IMR-90 (cell line): ENCODE measurements around the gene DLL4. TPM values are rescaled to one million over a fixed set of nuclear protein-coding genes. Genes with fewer than 3 reads are reported as not detected.

Experiments used
- ATAC-seq: fragments of 200-7000 bp; cut with Tn5 transposase; 2 replicates; pipeline ENCODE4 v1.9.1; 2020; ENCODE audit warnings: low read depth, mild to moderate bottlenecking, moderate library complexity
- BruUV-seq: library from RNA; stranded (reverse); fragments of 400-500 nt; replicated peaks from 2 replicates; lab custom pipeline; 2021; lab: Mats Ljungman, UMichigan
- CTCF ChIA-PET: fragments of 300-600 bp; formaldehyde crosslinking; extraction: SDS; loops from one replicate; lab custom pipeline; 2021; ENCODE audit warnings: antibody characterized with exemption; lab: Yijun Ruan, JAX
- POLR2A ChIA-PET: fragments of 300-600 bp; sonication (Branson Sonifier 250); formaldehyde crosslinking; loops from one replicate; lab custom pipeline; 2022; ENCODE audit warnings: antibody characterized with exemption; ENCODE audit not compliant: unreplicated experiment; lab: Charles Lee
- DNase-seq: peaks from one replicate; pipeline ENCODE4 v3.0.0; 2013
- H2AFZ ChIP-seq: replicated peaks from 2 replicates; pipeline ENCODE3; 2013; ENCODE audit warnings: low read length, mild to moderate bottlenecking; ENCODE audit not compliant: poor library complexity
- H2AK5ac ChIP-seq: 2 replicates; pipeline ENCODE4 v1.6.1; 2013; ENCODE audit warnings: low read depth, low read length, inconsistent platforms
- H2AK9ac ChIP-seq: replicated peaks from 2 replicates; pipeline ENCODE3; 2013; ENCODE audit warnings: mild to moderate bottlenecking, low read depth, low read length, moderate library complexity; ENCODE audit not compliant: poor library complexity
- H2BK120ac ChIP-seq: 2 replicates; pipeline ENCODE4 v1.6.1; 2013; ENCODE audit warnings: low read depth, low read length, inconsistent platforms
- H2BK15ac ChIP-seq: 3 replicates; pipeline ENCODE4 v1.6.1; 2013; ENCODE audit warnings: low read depth, low read length, inconsistent platforms
- H2BK20ac ChIP-seq: 2 replicates; pipeline ENCODE4 v1.6.1; 2013; ENCODE audit warnings: low read depth, mild to moderate bottlenecking, inconsistent platforms, low read length, moderate library complexity
- H2BK5ac ChIP-seq: 2 replicates; pipeline ENCODE4 v1.6.1; 2013; ENCODE audit warnings: mild to moderate bottlenecking, low read depth, low read length, inconsistent platforms; ENCODE audit not compliant: poor library complexity, severe bottlenecking
- H3K14ac ChIP-seq: replicated peaks from 2 replicates; pipeline ENCODE4 v1.6.1; 2013; ENCODE audit warnings: low read depth, low read length, inconsistent platforms
- H3K18ac ChIP-seq: 2 replicates; pipeline ENCODE4 v1.6.1; 2013; ENCODE audit warnings: low read depth, low read length, control low read depth
- H3K23ac ChIP-seq: 2 replicates; pipeline ENCODE4 v1.6.1; 2013; ENCODE audit warnings: low read depth, low read length, inconsistent platforms
- H3K27ac ChIP-seq: 2 replicates; pipeline ENCODE4 v1.5.1; 2013; ENCODE audit warnings: mild to moderate bottlenecking, control low read depth, low read length; ENCODE audit not compliant: insufficient read depth
- H3K27me3 ChIP-seq: 2 replicates; pipeline ENCODE4 v1.6.1; 2013; ENCODE audit warnings: low read length; ENCODE audit not compliant: control insufficient read depth, insufficient read depth
- H3K36me3 ChIP-seq: 2 replicates; pipeline ENCODE4 v1.6.1; 2013; ENCODE audit warnings: low read length, mixed read lengths; ENCODE audit not compliant: control insufficient read depth, insufficient read depth
- H3K4ac ChIP-seq: 2 replicates; pipeline ENCODE4 v1.6.1; 2013; ENCODE audit warnings: low read depth, low read length, inconsistent platforms
- H3K4me1 ChIP-seq: 2 replicates; pipeline ENCODE4 v1.6.1; 2013; ENCODE audit warnings: low read length, mixed read lengths; ENCODE audit not compliant: control insufficient read depth, insufficient read depth
- H3K4me2 ChIP-seq: 2 replicates; pipeline ENCODE4 v1.6.1; 2013; ENCODE audit warnings: low read depth, mild to moderate bottlenecking, control low read depth, low read length, moderate library complexity
- H3K4me3 ChIP-seq: 2 replicates; pipeline ENCODE4 v1.5.1; 2013; ENCODE audit warnings: low read depth, mild to moderate bottlenecking, control low read depth, low read length, moderate library complexity; ENCODE audit not compliant: insufficient read depth
- H3K56ac ChIP-seq: 2 replicates; pipeline ENCODE4 v1.6.1; 2013; ENCODE audit warnings: low read length, inconsistent platforms; ENCODE audit not compliant: insufficient read depth; ENCODE audit errors: extremely low read depth
- H3K79me1 ChIP-seq, 2 experiments: 2 replicates each; pipeline ENCODE4 v1.6.1; 2013; ENCODE audit warnings: low read length in 2 of 2, inconsistent platforms in 1 of 2, low read depth in 1 of 2
- H3K9ac ChIP-seq: 2 replicates; pipeline ENCODE4 v1.6.1; 2013; ENCODE audit warnings: low read depth, low read length, control low read depth
- H3K9me1 ChIP-seq: 2 replicates; pipeline ENCODE4 v1.6.1; 2013; ENCODE audit warnings: low read length, inconsistent platforms; ENCODE audit not compliant: insufficient read depth
- H3K9me3 ChIP-seq: 2 replicates; pipeline ENCODE4 v1.6.1; 2013; ENCODE audit warnings: low read length; ENCODE audit not compliant: control insufficient read depth, insufficient read depth
- H4K20me1 ChIP-seq: 2 replicates; pipeline ENCODE4 v1.6.1; 2013; ENCODE audit warnings: low read length, inconsistent platforms; ENCODE audit not compliant: insufficient read depth
- H4K5ac ChIP-seq: 2 replicates; pipeline ENCODE4 v1.6.1; 2013; ENCODE audit warnings: mild to moderate bottlenecking, low read depth, low read length, control low read depth
- H4K8ac ChIP-seq, 2 experiments: 2 replicates each; pipeline ENCODE4 v1.6.1; 2013; ENCODE audit warnings: low read depth in 2 of 2, low read length in 2 of 2, control low read depth in 1 of 2, inconsistent platforms in 1 of 2
- H4K91ac ChIP-seq: 2 replicates; pipeline ENCODE4 v1.6.1; 2013; ENCODE audit warnings: low read depth, low read length, inconsistent platforms; ENCODE audit not compliant: insufficient read depth
- BHLHE40 ChIP-seq: fragments of 150-350 bp; IDR thresholded peaks from 2 replicates; pipeline ENCODE4 v1.6.1; 2016; ENCODE audit warnings: mild to moderate bottlenecking, low read depth, low read length
- CEBPB ChIP-seq: IDR thresholded peaks from 2 replicates; pipeline ENCODE4 v1.6.1; 2012; ENCODE audit warnings: low read depth, low read length, improper control_type of control experiment
- CHD1 ChIP-seq: IDR thresholded peaks from 2 replicates; pipeline ENCODE4 v1.6.1; 2012; ENCODE audit warnings: low read depth, low read length, improper control_type of control experiment
- FOS ChIP-seq: fragments of 150-350 bp; IDR thresholded peaks from 2 replicates; pipeline ENCODE4 v1.6.1; 2016; ENCODE audit warnings: low read depth, low read length
- MAFK ChIP-seq: IDR thresholded peaks from 2 replicates; pipeline ENCODE4 v1.6.1; 2012; ENCODE audit warnings: low read depth, low read length, improper control_type of control experiment
- MAZ ChIP-seq: IDR thresholded peaks from 2 replicates; pipeline ENCODE4 v1.6.1; 2012; ENCODE audit warnings: low read depth, mild to moderate bottlenecking, low read length, improper control_type of control experiment, moderate library complexity, borderline replicate concordance
- MXI1 ChIP-seq: IDR thresholded peaks from 2 replicates; pipeline ENCODE4 v1.6.1; 2012; ENCODE audit warnings: low read depth, mild to moderate bottlenecking, low read length, moderate library complexity, borderline replicate concordance
- NFE2L2 ChIP-seq: fragments of 150-350 bp; IDR thresholded peaks from 2 replicates; pipeline ENCODE4 v1.6.1; 2016; ENCODE audit warnings: low read depth, mild to moderate bottlenecking, low read length
- POLR2A ChIP-seq: IDR thresholded peaks from 2 replicates; pipeline ENCODE4 v1.6.1; 2012; ENCODE audit warnings: mild to moderate bottlenecking, low read depth, low read length
- RAD21 ChIP-seq: IDR thresholded peaks from 2 replicates; pipeline ENCODE4 v1.6.1; 2012; ENCODE audit warnings: low read length, improper control_type of control experiment
- RCOR1 ChIP-seq: IDR thresholded peaks from 2 replicates; pipeline ENCODE4 v1.6.1; 2012; ENCODE audit warnings: mild to moderate bottlenecking, low read length, improper control_type of control experiment; ENCODE audit not compliant: insufficient replicate concordance
- RFX5 ChIP-seq: IDR thresholded peaks from 2 replicates; pipeline ENCODE4 v1.8.0; 2012; ENCODE audit warnings: low read depth, mild to moderate bottlenecking, low read length, moderate library complexity
- SMC3 ChIP-seq: fragments of 150-350 bp; IDR thresholded peaks from 2 replicates; pipeline ENCODE4 v1.6.1; 2016; ENCODE audit warnings: low read depth, mild to moderate bottlenecking, antibody characterized with exemption, low read length, moderate library complexity
- WGBS, 2 experiments: methylation state at CpG; one replicate each; pipeline versions ENCODE4 v1.1.5 to v1.1.7; 2013; ENCODE audit warnings: missing lambda C conversion rate in 2 of 2; ENCODE audit not compliant: insufficient read length in 1 of 2; ENCODE audit errors: extremely low coverage in 2 of 2; 5-methylcytosine and 5-hydroxymethylcytosine counted together
- dilution Hi-C: fragments of 300-500 bp; cut with HindIII; formaldehyde crosslinking; loops from one replicate; pipeline ENCODE4 v1.14.3; 2018; ENCODE audit warnings: low sequenced_read_pairs; ENCODE audit not compliant: unreplicated experiment
- in situ Hi-C: fragments of 300-500 bp; cut with MboI; formaldehyde crosslinking; loops from 3 replicates; pipeline ENCODE4 v1.14.3; 2019; ENCODE audit warnings: low sequenced_read_pairs, inconsistent platforms, mixed read lengths
- intact Hi-C: fragments of 100-400 bp; cut with micrococcal nuclease; formaldehyde crosslinking; loops from 2 replicates; pipeline ENCODE4 v1.10.0; 2022
- polyA plus RNA-seq, 3 experiments: library from polyadenylated mRNA; depleted of rRNA; stranded (reverse); fragments of >200 nt; gene quantifications; 2 replicates each; pipeline ENCODE4 v1.2.3, GENCODE V29; 2012; ENCODE audit warnings: low replicate concordance in 1 of 3
- total RNA-seq: library from RNA; depleted of rRNA; stranded (reverse); fragments of >200 nt; gene quantifications from 2 replicates; pipeline ENCODE4 v1.2.3, GENCODE V29; 2012
- TF ChIP-seq, protein P1 (sequence below): fragments of 150-350 bp; IDR thresholded peaks from 2 replicates; pipeline ENCODE4 v1.6.1; 2016; ENCODE audit warnings: low read depth, mild to moderate bottlenecking, low read length, moderate library complexity, borderline replicate concordance
- TF ChIP-seq, protein P2 (sequence below): fragments of 150-350 bp; IDR thresholded peaks from 2 replicates; pipeline ENCODE4 v1.6.1; 2017; ENCODE audit warnings: mild to moderate bottlenecking, antibody characterized with exemption, low read length, low read depth
- TF ChIP-seq, protein P3 (sequence below): conservative IDR thresholded peaks from 2 replicates; pipeline ENCODE4 v1.5.1; 2012; ENCODE audit warnings: mild to moderate bottlenecking, low read depth, low read length, improper control_type of control experiment

The DLL4 gene
- total and polyA plus RNA-seq, 2 of the 4 experiments (the other 2 are of a cell fraction), result 1.8 to 3.4 TPM

DNA sequence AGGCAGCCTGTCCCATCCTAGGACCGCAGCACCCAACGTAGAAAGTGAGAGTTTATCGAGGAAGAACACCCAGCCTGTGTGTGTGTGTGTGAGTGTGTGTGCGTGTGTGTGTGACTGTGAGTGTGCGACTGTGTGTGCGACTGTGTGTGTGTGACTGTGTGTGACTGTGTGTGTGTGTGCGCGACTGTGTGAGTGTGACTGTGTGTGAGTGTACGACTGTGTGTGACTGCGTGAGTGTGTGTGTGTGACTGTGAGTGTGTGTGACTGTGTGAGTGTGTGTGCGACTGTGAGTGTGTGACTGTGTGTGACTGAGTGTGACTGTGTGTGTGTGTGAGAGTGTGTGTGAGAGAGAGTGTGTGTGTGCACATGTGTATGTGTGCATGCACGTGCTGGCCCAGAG lies 15.1 kb upstream of the DLL4 start:
- Histone ChIP-seq H3K36me3 (no peaks in the 10 kb centered on the region), H3K18ac (no peak overlapping the region), H2BK15ac (no peak overlapping the region), H3K4me2 (no peak overlapping the region), H2BK5ac (no peak overlapping the region), H3K4ac (no peak overlapping the region), H3K79me1 (no peaks in the 10 kb centered on the region), H3K9me1 (peaks cover 4% of the 10 kb centered on the region), H4K20me1 (no peaks in the 10 kb centered on the region), H3K9ac (no peak overlapping the region), H3K14ac (no peak overlapping the region), H3K27ac (no peak overlapping the region), H2AK9ac (no peak overlapping the region), H2AFZ (peak overlapping the region; percentile 49), H3K27me3 (no peaks in the 10 kb centered on the region), H3K9me3 (no peaks in the 10 kb centered on the region), H4K91ac (no peak overlapping the region; the same call in 1 of the 2 replicates), H2BK20ac (no peak overlapping the region), H2BK120ac (no peak overlapping the region), H4K5ac (no peak overlapping the region), H3K4me3 (no peak overlapping the region), H3K4me1 (peaks cover 4% of the 10 kb centered on the region; the same call in 1 of the 2 replicates), H3K56ac (no peak overlapping the region), H3K23ac (no peak overlapping the region), H4K8ac (no peak overlapping the region), H2AK5ac (peak overlapping the region; percentile 91)
- no TSS peak for BruUV-seq
- ATAC-seq (no peak), DNase-seq (no peak)
- intact Hi-C loops (no loop called here), in situ Hi-C loops (no loop called here), dilution Hi-C loops (no loop called here)
- ChIA-PET CTCF (no interaction called here), POLR2A (no interaction called here)
- TF ChIP-seq CEBPB (no peak), BHLHE40 (no peak), MAZ (no peak), POLR2A (no peak), CHD1 (no peak), RFX5 (no peak), MXI1 (no peak), RAD21 (no peak), SMC3 (no peak), RCOR1 (no peak), NFE2L2 (no peak), MAFK (no peak), FOS (no peak)
- TF ChIP-seq, protein P1, sequence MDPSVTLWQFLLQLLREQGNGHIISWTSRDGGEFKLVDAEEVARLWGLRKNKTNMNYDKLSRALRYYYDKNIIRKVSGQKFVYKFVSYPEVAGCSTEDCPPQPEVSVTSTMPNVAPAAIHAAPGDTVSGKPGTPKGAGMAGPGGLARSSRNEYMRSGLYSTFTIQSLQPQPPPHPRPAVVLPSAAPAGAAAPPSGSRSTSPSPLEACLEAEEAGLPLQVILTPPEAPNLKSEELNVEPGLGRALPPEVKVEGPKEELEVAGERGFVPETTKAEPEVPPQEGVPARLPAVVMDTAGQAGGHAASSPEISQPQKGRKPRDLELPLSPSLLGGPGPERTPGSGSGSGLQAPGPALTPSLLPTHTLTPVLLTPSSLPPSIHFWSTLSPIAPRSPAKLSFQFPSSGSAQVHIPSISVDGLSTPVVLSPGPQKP, result no peak
- TF ChIP-seq, protein P2, sequence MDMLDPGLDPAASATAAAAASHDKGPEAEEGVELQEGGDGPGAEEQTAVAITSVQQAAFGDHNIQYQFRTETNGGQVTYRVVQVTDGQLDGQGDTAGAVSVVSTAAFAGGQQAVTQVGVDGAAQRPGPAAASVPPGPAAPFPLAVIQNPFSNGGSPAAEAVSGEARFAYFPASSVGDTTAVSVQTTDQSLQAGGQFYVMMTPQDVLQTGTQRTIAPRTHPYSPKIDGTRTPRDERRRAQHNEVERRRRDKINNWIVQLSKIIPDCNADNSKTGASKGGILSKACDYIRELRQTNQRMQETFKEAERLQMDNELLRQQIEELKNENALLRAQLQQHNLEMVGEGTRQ, result no peak
- TF ChIP-seq, protein P3, sequence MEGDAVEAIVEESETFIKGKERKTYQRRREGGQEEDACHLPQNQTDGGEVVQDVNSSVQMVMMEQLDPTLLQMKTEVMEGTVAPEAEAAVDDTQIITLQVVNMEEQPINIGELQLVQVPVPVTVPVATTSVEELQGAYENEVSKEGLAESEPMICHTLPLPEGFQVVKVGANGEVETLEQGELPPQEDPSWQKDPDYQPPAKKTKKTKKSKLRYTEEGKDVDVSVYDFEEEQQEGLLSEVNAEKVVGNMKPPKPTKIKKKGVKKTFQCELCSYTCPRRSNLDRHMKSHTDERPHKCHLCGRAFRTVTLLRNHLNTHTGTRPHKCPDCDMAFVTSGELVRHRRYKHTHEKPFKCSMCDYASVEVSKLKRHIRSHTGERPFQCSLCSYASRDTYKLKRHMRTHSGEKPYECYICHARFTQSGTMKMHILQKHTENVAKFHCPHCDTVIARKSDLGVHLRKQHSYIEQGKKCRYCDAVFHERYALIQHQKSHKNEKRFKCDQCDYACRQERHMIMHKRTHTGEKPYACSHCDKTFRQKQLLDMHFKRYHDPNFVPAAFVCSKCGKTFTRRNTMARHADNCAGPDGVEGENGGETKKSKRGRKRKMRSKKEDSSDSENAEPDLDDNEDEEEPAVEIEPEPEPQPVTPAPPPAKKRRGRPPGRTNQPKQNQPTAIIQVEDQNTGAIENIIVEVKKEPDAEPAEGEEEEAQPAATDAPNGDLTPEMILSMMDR, result no peak
- 100% methylated on average over 8 of the region's 12 CpGs; no CpG with 5 or more reads in 1 of the 2 experiments for WGBS, 2 experiments
